ENCODE data around the gene SVIL.
"Not testable (repeated sequence)": the region's sequence is repeated elsewhere in the genome, so short reads cannot be mapped to it uniquely, and the experiment has no call there.

The SVIL gene

DNA sequence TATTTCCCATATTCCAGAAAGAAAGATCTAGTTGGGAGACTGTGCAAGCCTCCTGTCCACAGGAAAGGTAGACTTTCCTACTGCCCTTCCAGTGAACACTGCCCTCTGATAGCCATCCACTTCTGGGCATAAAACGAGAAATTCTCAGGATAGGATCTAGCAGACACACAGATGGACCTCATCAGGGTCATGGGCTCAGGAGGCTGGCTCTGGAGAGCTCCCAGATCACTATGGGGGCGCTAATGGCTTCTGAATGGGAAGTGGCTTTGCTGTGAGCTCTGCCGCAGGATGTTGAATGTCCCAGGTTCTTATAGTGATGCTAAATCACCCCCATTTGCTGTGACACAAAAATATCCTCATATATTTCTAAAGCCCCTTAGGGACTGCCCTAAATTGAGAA is 77.1 kb downstream of the SVIL start:
- in situ Hi-C loops (cut with MboI; ENCODE audit: low pct_unique_long_range_greater_than_20kb, low sequenced_read_pairs): no loop called here
- no peak for DNase-seq

DNA sequence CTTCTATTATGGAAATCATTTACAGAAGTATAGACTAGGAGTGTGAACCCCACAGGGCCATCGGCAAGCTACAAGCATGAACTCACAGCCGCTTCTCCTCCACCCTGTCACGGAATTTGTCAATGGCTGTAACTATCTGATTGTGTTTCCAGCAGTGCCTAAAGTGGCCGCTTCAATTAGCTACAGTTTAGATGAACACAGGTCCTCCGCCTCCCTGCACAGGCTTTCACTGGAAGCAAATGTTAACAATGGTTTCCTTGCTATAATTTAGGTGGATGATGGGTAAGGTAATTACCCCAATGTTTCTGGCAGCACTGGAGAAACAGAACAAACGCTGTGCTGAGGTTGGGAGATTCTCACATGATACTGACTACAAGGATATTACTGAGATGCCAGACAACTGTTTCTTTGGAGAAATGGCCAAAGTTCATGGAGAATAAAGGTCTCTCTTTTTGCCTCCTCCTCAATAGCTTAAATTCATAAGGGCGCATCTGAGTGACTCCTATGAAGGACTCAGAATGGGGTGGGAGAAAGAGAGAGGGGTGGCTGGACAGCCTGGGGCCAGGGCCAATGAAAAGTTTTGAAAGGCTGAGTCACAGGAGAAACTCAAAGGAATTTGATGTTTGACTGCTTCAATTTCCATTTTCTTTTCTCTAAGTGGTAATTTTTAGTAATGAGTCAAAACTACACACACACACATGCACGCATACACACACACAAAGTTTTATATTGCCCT is 78.9 kb downstream of the SVIL start:
- in situ Hi-C loops (cut with MboI; ENCODE audit: low pct_unique_long_range_greater_than_20kb, low sequenced_read_pairs): no loop called here

DNA sequence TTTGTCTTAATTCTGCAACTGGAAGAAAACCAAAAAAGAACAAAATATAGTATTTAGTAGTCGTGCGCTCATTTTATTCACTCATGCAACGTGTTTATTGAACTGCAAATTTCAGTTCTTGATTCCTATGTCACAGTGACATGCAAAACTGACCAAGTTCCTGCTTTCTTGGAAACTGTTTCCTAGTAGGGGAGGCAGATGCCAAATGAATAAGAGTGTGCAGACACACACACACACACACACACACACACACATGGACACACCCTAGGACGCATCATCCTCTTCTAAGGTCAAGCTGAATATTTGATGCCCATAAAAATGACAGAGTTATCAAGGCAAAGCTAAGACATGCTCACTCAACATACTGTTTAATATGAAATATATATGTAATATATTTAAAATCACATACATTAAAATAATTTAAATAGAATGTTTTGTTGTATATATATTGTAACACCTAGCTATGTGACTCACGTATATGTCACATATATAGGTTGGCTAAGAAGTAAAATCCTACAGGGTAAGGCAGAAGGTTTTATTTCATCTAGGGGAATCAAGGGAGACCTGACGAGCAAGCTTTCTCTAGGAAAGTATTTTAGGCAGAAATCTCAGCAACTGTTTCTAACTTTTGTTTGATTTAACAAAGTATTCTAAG is 79.6 kb downstream of the SVIL start:
- in situ Hi-C loops (cut with MboI; ENCODE audit: low pct_unique_long_range_greater_than_20kb, low sequenced_read_pairs): no loop called here
- peak; percentile 13 for DNase-seq

More for the DNA sequence above, 78.9 kb downstream of the SVIL start:
- DNase-seq: no peak

DNA sequence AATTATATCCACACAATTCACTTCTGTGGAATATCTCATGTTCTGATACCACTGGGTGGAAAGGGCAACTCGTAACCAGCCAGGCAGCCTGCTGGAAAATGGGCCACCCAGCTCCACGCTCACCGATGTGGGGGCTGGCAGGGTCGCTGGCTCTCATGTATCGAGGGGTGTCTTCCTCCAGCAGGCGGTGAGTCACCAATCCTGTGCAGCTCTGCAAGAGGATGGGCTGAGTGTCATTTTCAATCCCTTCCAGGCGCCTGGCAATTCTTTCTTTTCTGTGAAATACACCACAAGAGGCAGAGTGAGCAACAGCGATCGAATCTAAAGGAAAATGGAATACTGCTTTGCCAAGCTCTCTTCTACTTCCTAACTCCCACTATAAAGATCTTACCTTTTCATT is 80.1 kb downstream of the SVIL start:
- DNase-seq: no peak

DNA sequence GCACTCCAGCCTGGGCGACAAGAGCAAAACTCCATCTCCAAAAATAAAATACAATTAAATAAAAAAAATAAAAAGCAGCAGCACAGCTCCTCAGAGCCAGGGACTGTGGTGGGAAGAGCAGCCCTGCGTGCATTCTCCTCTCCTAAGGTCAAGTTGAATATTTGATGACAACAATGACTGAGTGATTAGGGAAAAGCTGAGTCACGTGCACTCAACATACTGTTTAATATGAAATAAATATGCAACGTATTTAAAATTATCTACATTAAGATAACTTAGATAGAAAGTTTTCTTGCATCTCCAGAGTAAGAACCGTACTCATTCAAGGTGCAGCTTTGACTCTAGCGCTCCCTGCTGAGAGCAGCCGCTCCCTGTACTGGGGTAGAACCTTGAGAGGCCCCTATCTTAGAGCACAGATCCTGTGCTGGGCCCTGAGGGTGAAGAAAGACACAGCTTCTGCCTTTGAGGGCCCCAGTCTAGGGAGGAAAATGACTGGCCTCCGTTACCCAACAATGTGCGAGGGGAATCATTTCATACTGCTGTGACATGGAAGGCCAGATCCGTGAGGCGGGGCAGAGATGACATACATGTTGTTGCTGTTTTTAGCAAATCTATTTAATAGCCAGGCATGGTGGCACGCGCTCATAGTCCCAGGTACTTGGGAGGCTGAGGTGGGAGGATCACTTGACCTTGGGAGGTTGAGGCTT is 81.1 kb downstream of the SVIL start:
- in situ Hi-C loops (cut with MboI; ENCODE audit: low pct_unique_long_range_greater_than_20kb, low sequenced_read_pairs): no loop called here
- no peak for DNase-seq

More for the DNA sequence above, 80.1 kb downstream of the SVIL start:
- in situ Hi-C loops (cut with MboI; ENCODE audit: low pct_unique_long_range_greater_than_20kb, low sequenced_read_pairs): no loop called here

DNA sequence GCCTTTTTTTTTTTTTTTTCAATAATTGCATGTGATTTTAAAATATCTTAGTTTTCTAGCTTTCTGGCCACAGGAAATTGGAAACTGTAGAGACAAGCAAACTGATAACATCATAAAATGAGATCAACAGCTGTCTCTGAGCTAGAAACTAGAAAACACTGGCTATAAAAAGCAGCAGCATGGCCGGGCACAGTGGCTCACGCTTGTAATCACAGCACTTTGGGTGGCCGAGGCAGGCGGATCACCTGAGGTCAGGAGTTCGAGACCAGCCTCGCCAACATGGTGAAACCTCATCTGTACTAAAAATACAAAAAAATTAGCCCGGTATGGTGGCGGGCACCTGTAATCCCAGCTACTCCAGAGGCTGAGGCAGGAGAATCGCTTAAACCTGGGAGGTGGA is 81.7 kb downstream of the SVIL start:
- in situ Hi-C loops (cut with MboI; ENCODE audit: low pct_unique_long_range_greater_than_20kb, low sequenced_read_pairs): not testable (repeated sequence)

DNA sequence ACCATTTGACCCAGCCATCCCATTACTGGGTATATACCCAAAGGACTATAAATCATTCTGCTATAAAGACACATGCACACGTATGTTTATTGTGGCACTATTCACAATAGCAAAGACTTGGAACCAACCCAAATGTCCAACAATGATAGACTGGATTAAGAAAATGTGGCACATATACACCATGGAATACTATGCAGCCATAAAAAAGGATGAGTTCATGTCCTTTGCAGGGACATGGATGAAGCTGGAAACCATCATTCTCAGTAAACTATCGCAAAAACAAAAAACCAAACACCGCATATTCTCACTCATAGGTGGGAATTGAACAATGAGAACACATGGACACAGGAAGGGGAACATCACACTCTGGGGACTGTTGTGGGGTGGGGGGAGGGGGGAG is 85.3 kb downstream of the SVIL start:
- DNase-seq; in situ Hi-C loops (cut with MboI; ENCODE audit: low pct_unique_long_range_greater_than_20kb, low sequenced_read_pairs): not testable (repeated sequence)

More for the DNA sequence above, 81.7 kb downstream of the SVIL start:
- DNase-seq: not testable (repeated sequence)

DNA sequence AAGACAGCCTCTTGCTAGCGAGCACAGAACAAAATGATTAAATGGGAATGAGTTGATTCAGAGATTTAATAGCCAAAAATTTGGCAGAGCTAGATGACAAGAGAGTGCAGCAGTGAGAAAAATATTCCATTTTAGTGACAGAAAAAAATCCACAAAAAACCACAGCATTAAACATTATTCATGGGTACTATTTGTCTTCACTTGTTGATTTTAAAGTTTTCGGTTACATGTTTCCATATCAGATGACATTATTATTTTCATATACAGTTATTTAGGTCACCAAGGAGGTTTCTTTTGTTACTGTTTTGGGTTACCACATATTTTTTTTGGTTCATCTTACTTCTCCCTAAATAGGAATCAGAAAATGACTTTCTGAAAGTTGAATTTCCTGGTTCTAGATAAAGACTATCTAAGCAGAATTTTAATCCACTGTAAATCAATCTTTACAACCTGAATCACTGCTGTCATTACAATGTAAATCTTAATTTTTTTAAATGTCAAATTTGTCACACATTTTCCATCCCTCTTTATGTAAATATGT is 87.9 kb downstream of the SVIL start:
- in situ Hi-C loops (cut with MboI; ENCODE audit: low pct_unique_long_range_greater_than_20kb, low sequenced_read_pairs): no loop called here
- DNase-seq: no peak

DNA sequence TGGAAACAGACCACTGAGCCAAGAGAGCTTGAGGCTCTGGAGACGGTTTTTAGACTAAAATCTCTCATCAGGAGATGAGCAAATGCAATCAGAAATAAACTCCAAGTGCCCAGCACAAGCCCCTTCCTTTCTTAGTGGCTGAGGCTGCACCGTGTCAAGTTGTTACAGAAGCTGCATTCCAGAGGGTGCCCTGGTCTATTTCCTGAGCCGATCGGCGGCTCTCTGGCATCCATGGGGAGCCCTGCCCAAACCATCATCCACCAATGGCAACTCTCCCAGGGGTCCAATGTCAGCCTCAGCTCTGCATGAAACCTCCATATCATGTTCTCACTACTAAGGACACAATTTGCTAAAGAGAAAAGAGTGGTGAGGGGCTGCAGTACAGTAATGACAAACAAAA is 89.6 kb downstream of the SVIL start:
- in situ Hi-C loops (cut with MboI; ENCODE audit: low pct_unique_long_range_greater_than_20kb, low sequenced_read_pairs): no loop called here
- no peak for DNase-seq

DNA sequence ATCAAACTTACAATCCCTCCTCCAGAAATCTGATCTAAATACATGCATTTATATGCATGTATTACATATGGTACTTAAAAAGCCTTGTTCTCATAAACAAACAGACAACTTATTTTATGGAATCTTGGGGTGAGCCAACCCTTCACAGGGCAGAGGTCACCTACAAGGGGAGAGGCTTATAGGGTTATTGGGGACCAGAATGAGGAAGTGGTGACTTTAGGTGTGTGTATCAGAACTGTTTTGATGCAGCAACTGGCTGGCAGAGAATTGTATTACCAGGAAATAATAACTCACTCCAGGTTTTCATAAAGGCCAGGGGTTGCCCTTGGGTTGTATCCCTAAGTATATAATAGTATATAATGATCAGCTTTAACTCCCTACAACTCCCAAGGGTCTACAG is 91.1 kb downstream of the SVIL start:
- no peak for DNase-seq
- in situ Hi-C loops (cut with MboI; ENCODE audit: low pct_unique_long_range_greater_than_20kb, low sequenced_read_pairs): no loop called here

DNA sequence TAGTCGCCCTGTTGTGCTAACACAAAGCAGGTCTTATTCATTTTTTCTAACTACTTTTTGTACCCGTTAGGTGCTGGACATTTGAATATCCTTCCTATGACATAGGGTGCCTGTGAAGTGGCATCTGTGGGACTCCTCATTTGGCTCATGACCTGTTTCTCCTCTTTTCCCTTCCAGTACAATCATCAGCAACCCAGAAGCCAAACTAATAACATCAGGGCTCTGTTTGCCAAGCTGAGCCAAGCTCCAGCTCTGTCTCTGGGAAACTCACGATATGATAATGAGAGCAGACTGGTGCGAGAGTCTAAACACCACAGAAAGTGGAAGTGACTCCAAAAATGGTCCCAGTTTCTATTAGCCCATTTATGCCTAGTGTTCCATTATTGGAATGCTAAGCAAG is 92.0 kb downstream of the SVIL start:
- no peak for DNase-seq
- in situ Hi-C loops (cut with MboI; ENCODE audit: low pct_unique_long_range_greater_than_20kb, low sequenced_read_pairs): no loop called here

DNA sequence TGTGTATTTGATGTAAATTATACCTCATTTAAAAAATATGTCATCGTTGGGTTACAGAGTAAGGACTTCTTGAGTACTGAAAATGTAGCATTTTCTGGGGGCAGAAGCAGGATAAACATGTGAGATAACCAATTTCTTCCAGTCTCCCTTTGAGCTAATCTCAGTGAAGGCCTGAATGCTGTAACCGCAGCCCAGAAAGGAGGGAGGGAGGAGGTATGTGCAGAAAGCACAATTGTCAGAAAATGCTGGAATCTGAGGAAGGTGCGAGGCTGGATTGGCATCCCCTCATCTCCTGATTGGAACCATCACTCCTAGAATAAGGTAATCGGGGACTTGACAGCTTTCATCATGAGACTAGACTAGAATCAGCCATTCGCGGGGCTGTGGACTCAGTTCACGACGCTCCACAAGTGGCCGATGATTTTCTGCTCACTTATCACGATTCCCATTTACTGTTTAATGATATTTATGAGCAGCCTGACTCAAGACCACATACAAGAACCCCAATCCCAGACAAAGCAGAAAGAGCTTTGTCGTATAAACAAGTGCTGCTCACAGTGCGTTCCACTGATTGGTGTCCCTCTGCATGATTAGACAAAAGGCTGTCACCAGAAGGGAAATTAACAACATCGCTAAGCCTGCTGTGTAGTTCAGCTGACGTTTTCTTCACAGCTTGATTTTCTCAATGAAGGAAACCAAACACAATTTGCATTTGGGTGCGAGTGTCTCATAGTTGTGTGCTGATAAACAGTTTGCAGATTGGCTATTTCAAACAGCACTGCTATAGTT is 93.2 kb downstream of the SVIL start:
- in situ Hi-C loops (cut with MboI; ENCODE audit: low pct_unique_long_range_greater_than_20kb, low sequenced_read_pairs): no loop called here
- no peak for DNase-seq

DNA sequence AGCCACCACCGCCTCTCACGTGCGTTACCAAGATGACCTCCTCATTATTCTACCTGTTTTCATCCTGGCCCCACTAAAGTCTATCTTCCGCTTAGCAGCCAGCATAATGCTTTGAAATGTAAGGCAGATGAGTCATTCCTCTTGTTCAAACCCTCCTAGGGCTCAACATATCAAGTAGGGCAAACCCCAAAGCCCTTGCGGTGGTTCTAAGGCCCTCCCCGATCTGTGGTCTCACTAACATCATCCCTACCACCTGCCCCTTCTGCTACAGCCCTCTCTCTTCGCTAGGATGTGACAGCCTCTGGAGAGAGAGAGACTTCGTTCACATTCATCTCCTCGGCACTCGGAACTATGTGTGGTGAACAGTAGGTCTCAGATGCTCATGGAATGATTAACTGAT is 94.8 kb downstream of the SVIL start:
- no peak for DNase-seq
- in situ Hi-C loops (cut with MboI; ENCODE audit: low pct_unique_long_range_greater_than_20kb, low sequenced_read_pairs): no loop called here

DNA sequence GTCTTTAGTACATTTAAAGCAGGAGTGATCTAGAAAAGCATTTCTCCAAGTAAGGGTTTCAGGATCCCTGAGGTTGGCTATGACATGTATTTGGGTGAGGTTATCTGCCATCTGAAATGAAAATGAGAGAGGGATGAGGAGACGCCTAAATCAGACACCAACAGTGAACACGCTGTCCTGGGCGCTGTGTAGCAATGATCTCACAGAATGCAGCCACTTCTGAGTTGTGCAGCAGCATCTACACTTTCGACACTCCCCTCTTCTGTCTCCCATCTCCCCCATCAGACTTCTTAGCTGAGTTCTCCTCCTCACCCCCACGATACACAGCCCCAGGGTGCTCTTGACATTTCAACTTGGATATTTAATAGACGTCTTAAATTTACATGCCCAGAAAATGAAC is 95.4 kb downstream of the SVIL start:
- no peak for DNase-seq
- in situ Hi-C loops (cut with MboI; ENCODE audit: low pct_unique_long_range_greater_than_20kb, low sequenced_read_pairs): no loop called here

DNA sequence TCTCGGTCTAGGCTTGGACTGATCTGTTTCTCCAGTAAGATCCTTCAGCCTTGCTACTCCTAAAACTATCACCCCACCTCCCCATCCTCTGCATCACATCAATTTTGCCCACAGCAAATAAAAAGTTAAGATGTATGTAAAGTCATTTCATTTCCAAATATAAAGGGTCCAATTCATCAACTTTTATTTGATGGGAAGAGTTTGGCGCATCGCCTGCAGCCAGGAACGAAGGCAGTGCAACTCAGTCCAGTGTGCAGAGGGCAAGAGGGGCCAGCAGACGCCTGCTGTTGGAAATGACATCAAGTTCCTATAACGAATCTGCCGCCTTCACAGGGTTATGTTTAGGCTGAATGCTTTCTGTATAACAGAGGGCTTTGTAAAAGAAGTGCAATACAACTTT is 97.0 kb downstream of the SVIL start:
- in situ Hi-C loops (cut with MboI; ENCODE audit: low pct_unique_long_range_greater_than_20kb, low sequenced_read_pairs): no loop called here
- DNase-seq: no peak

DNA sequence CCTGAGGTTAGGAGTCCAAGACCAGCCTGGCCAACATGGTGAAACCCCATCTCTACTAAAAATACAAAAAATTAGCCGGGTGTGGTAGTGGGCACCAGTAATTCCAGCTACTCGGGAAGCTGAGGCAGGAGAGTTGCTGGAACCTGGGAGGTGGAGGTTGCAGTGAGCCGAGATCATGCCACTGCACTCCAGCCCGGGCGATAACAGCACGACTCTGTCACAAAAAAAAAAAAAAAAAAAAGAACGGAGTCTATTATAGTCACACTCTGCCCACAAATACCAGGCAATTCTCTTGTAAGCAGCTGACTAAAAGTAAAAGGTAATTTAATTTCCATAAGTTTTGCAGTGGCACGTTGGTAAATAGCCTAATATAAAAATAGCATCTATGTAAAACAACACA is 98.1 kb downstream of the SVIL start:
- DNase-seq; in situ Hi-C loops (cut with MboI; ENCODE audit: low pct_unique_long_range_greater_than_20kb, low sequenced_read_pairs): not testable (repeated sequence)

DNA sequence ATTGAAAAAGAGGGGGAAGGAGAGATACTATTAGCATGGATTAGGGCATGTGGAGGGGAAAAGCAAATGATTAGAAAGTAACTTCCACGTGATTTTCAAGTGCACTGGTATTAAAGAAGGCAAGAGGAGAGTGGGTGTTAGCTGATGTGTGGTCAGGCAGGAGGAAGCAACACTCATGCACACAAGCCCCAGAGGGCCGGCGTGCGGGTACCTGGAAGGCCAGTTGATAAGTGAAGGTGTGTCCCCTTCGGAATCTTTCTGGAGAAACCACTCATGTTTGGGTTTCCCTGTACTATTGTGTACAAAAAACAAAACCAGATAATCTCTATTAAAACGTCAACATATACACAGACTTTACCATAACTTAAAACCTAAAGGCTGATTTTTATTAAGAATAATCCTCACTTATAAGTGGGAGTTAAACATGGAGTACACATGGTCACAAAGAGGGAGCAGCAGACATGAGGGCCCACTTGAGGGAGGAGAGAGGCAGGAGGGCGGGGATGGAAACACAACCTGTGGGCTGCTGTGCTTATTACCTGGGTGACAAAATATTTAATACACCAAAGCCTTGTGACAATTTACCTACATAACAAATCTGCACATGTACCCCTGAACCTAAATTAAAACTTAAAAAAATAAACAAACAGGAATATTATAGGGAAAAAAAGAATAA is 98.9 kb downstream of the SVIL start:
- no peak for DNase-seq
- in situ Hi-C loops (cut with MboI; ENCODE audit: low pct_unique_long_range_greater_than_20kb, low sequenced_read_pairs): no loop called here

DNA sequence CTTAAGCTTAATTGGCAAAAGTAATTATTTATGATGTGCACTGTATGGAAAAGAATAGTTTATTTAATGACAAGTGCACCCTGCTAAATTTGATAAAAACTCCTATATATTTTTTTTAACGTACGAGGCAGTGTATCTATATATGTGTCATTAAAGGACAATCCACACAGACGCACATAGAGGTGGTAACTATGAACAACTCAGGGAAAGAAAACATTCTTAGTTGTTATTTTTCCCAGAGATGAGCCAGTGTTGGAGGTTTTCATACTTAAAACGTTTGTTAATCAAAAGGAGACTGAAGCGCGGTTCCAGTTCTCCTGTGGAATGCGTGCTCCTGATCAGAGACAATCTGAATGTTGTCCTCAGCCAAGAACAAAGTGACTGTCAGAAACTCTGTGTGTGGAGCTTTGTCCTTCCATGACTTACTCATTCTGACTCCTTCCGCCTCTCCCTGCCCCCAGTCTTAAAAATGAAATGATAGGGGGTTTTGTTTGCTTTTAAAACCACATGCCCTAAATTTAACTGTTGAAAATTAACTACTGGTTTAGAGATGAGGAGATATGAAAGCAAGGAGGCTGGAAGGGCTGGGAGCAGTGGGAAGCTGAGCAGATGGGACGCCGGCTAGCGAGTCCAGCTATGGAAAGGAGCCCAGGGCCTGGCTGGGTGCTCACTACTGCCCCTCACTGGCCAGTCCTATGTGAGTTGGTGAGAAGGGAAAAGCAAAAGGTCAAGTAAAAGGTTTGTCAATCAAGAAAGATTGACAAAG is 99.6 kb downstream of the SVIL start:
- peak; percentile 38 for DNase-seq
- in situ Hi-C loops (cut with MboI; ENCODE audit: low pct_unique_long_range_greater_than_20kb, low sequenced_read_pairs): no loop called here
